Measurements from ENCODE around the gene TMEM272.

Gene TMEM272

DNA sequence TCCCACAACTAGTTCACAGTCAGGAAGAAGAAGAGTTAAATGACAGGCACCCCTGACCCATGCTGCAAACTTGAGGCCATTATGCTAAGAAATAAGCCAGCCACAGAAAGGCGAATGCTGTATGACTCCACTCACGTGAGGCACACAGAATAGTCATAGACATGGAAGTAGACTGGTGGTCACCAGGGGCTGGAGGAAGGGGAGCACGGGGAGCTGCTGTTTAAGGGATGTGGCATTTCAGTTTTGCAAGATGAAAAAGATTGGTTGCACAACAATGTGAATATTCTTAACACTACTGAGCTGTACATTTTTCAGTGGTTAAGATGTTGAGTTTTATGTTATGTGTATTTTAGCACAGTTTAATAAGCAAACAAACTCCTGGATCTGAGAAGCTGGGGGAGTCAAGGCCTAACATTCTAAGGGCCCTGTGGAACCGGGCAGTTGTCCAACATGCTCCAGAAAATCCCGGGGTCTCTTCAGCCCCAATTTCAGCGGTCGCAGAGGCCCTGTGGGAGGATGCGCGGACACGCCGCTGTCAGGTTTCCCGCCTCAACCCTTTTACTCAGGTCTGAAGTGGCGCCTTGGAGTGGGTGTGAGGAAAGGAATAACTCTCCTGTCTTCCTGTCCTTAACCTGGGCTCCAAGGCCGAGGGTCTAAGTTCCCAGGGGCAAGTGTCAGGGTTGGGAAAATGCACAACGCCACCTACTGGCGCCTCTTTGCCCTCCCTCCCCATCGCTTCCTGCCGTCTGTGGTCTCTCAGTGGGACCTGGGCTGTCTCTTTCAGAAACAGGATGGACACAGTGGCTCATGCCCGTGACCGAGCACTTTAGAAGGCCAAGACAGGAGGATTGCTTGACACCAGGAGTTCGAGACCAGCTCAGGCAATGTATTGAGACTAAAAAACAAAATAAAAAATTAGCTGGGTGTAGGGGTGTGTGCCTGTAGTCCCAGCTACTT is 4.4 kb upstream of the TMEM272 start:
- DNase-seq (ENCODE audit: low read depth in 2 of 2) = peak in 1 of 2 donors; percentile 37

DNA sequence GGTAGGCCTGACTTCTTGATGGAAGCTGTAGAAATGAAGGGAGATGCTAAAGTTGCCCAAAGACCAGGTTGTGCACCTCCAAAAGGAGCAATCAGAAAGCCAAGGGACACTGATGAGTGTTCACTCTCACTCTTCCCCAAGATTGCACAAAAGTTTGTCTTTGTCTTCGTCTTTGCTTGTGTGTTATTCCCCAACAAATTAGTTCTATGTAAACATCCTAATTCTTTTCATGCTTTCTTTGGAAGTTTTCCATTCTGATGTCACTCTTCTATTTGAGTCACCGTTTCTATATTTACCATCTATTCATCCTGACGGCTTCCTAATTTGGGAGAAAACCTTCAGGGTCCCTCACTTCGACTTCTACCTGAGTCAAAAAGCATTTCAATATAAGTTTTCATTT is 3.7 kb upstream of the TMEM272 start:
- no peak for DNase-seq (ENCODE audit: low read depth in 2 of 2)

DNA sequence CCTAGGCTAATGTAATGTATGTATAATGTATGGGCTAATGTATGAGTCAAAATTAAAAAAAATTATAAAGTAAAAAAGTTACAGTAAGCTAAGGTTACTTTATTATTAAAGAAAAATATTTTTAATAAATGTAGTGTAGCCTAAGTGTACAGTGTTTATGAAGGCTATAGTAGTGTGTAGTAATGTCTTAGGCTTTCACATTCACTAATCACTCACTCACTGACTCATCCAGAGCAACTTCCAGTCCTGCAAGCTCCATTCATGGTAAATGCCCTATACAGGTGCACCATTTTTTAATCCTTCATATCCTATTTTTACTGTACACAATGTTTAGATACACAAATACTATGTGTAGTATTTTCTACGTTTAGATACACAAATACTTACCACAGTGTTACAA is 1.8 kb upstream of the TMEM272 start:
- no peak for DNase-seq (ENCODE audit: low read depth in 2 of 2)

DNA sequence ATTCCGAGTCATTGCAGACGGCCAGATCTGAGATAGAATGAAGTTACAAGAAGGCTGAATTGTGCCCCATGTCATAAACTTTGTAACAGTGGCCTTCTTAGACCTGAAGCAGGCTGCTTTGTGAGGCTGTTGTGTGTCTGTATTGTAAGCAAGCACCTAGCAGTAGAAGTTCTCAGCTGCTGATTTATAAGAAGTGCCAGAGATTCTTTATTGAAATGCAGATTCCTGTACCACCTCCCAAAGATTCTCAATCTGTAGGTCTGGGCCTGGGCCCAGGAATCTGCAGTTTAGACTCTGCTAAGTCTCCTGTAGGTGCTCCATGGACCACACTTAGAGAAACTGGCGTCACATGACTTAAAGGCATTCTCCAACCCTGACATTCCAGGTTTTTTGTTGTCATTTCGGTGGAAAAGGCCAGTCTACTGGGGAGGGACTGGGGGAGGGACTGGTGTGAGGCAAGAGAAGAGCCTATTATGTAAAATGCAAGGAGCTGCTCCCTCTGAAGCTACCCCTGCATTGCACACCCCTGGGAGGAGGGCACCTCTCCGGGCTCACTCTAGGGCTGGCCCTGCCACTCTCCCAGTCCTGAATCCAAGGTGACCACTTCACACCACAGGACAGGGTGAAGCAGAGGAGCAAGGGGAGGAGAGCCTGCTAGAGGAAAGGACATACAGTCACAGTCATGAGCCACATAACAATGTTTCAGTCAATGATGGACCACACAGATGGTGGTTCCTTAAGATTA is 769 bp upstream of the TMEM272 start:
- DNase-seq (ENCODE audit: low read depth in 2 of 2) = no peak

DNA sequence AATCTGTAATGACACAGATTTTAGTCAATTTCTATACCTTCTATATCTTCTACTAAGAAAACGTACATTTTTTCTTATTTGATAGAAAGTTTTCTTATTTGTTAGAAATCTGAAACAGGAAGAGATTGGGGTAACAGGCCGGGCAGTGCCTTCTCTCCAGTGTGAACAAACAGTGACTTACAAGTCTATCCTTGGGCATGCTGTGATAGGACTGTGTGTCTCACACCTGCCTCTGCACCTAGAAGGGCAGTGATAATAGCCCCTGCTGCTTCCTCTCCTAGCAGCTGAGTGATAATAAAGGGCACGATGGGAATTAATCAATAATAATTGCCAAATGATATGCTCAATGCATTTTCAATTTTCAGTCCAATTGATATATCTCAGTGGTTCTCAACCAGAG is 1.4 kb downstream of the TMEM272 start:
- no peak for DNase-seq (ENCODE audit: low read depth in 2 of 2)

DNA sequence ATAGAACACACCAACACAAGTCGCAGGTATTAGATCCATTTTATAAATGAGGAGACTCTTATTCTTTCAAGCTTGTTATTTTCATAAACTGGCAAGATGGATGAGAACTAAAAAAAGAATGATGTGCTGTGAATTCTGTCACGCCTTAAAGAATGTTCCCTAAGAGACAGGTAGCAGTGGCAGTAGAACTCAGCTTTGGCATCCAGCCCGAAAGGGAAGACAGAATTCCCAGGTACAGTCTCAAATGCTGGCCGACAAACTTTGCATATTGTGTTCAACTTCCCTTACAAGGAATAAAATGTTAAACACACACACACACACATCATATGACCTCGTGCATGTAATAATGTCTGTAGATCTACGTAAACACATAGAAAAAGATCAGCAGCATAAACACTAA is 3.2 kb downstream of the TMEM272 start:
- DNase-seq (ENCODE audit: low read depth in 2 of 2) = no peak

DNA sequence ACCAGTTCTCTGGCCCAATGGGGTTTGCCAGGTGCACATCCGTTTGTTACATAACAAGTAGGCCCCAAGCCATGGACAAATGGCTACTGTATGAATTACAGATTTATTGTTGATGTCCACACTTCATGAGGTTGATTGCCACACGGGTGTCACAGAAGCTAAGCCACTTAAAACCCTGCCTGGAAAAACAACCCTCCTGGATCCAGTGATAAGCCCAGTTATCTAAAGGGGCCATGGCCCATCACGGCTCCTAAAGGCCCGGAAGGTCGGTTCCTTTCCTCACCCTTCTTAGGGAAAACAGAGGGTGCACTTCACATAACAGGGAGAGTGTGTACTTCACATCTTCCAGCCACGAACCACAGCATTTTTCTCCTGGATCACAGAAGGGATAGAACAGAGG is 4.1 kb downstream of the TMEM272 start:
- no peak for DNase-seq (ENCODE audit: low read depth in 2 of 2)

DNA sequence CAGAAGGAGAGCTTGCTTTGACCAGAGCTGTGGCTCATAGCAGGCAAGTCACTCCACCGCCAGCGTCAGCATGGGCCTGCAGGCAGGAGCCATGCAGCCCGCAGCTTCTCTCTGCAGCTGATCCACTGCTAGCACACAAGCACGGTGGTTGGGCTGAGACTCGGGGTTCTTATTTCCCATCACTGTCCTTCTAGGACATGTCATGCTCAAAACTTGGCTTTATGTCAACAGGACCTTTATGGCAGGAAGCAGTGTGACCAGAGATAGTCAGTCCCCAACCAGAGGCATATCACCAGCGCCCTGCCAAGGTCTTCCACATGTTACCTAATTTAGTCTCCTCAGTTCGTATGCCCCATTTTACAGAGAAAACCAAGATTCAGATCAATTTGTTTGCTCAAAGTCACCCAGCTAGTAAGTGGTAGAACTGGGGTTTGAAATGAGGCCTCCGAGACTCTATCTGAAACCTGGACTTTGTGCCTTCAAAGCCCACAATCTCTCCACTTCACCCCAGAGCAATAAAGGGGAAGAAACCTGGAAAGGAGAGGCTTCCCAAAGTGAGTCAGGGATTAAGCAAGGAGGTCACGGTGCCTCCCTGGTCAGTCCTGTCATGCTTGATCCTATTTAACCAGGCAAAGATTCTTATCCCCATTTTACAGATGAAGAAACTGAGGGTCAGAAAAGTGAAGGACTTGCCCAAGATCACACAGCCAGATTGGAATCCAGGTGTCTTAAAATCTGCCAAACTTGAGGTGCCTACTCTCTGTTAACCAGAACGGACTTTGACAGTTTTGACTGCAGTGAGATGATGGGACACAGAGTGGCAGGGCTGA is 5.1 kb downstream of the TMEM272 start:
- DNase-seq (ENCODE audit: low read depth in 2 of 2) = no peak

DNA sequence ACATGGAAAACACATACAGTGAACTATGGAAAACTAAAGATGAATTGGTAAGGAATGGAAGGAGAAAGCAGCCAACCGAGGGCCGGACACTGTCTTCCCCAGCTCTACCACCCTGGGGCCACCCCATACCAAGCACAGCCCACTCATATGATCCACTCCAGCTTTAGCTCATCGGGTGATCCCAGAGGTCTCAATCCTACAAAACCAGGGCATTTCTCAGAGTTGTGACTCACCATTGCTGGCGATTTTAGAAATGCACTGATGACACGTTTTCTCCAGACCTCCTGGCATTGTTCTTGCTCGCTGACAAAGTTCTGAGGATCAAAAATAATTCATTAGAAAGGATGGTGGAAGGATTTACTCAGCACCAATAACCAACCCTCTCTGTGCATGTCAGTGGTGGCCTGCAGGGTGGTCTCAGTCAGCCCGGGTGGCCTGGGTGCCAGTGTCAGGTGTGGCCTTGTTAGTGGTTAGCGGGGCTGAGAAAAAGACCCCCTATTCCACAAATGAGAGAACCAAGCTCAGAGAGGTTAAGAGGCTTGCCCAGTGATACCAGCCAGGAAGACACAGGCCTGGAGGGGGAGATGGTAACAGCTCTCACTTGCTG is 6.6 kb downstream of the TMEM272 start:
- DNase-seq (ENCODE audit: low read depth in 2 of 2) = no peak

DNA sequence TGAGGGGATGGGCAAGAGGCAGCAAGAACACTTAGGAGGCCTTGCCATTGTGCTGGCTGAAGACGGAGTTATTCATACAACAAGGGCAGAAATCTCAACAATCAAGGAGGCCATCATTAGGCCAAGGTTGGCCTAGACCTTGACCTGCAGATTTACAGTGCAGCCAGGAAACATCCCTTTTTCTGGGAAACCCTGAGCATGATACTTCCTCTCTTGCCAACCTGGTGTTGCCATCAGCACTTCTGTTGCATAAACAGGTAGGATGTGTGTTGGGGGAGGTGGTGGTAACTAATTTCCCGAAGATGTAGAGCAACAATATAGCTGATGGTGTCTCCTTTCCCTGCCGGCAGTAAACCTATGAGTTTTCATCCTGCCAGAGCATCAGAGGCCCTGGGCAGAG is 8.0 kb downstream of the TMEM272 start:
- no peak for DNase-seq (ENCODE audit: low read depth in 2 of 2)

DNA sequence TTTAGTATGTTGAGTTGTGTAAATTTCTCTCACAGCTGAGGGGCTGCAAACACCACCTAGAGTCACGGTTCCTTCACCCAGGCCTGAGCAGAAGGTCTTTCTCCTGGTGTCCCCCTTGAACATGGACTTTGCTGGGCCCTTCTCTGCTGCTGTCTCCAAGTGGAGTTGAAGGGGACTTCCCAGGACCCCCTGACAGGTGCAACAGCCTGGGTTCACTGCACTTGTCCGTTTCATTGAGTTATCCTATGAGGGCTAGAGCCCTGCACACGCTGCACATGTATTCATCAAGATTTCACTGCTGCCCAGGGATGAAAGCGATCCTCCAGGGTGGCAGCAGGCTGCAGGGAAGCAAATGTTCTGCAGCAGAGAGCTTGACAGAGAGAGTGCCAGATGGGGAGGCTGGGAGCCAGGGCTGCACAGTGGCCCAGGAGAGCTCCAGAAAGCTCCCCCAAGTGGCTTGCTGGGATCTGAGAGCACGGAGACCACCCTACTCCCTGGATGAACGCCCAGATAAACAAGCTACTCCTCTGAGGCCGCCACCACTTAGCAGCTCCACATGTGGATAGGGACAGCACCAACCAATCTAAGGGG is 10.3 kb downstream of the TMEM272 start:
- no peak for DNase-seq (ENCODE audit: low read depth in 2 of 2)

DNA sequence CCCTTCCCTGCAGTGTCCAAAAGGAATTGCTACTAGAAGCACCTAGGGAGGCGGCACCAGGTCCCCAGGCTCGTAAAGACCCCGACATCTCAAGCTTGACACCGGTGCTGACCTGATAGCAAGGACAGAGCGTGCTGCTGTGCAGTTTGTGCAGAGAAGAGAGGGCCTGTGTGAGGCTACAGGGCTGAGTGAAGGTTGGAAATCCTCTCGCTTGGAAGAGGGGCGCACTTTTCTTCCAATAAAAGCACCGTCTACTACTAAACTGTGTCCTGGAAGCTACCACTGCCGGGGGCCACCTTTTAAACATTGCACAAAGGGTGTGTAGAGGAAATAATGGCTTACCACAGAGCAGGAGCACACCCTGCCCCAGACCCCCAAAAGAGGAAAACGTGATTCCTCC is 11.0 kb downstream of the TMEM272 start:
- DNase-seq (ENCODE audit: low read depth in 2 of 2) = no peak

DNA sequence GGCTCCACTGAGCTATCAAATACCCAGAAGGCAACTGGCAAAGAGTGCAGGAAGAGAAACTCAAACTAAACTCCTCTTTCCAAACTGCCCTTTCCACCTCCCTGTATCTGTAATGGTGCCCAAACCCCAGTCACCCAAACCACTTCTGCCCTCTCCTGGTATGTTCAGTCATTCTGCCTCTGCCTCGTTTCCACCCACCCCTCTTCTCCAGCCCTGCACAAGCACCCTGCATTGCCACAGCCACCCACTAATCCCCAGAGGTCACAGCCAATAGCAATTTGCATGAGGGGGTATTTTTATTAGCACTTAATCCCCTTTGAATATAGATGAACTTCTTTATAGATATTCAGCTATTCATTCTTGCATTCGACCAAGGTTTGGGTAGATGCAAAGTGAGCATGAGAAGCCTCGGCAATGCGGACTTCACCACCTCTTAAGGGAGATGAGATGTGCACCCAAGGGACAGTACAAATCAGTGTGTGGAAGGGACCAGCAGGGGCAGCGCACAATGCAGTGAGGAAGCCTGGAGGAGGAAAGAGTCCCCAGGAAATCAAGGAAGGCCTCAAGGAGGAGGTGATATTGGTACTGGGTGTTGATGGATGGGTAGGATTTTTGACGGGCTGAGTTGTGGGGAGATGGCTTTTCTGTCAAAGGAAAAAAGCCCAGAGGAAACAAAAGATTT is 12.4 kb downstream of the TMEM272 start:
- DNase-seq (ENCODE audit: low read depth in 2 of 2) = no peak

DNA sequence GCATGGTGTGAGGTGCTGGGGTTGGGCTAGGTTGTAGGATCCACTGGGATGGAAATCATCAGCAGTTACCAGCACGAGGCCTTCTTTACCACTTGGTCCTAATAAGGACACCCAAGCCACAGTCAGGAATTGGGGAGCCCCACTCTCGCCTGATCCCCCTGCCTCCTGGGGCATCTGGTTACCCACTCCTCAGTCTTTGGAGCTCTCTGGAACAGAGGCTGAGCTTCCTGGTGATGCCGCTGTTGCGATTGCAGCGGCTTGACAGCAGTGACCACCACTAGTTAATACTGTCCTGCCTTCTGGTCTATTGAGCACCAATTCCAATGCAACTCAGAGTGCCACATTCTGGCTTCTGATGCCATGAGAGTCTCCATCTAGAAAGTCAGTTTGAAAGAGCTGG is 13.5 kb downstream of the TMEM272 start:
- DNase-seq (ENCODE audit: low read depth in 2 of 2) = no peak

DNA sequence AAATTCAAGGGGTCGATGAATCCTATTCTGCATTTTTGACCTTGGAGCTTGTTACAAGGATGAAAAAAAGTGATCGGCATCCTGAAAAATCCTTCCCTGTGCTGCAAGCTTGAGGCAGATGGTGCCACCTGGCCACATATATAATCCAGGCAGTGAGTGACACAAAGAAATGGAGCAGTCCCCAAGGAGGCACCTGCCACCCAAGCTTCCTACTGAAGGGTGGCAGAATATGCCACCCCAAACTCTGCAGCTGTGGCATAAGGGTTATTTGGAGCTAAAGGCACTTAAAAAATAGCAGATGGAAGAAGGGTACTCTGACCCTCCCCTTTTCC is 15.4 kb downstream of the TMEM272 start:
- no peak for DNase-seq (ENCODE audit: low read depth in 2 of 2)

DNA sequence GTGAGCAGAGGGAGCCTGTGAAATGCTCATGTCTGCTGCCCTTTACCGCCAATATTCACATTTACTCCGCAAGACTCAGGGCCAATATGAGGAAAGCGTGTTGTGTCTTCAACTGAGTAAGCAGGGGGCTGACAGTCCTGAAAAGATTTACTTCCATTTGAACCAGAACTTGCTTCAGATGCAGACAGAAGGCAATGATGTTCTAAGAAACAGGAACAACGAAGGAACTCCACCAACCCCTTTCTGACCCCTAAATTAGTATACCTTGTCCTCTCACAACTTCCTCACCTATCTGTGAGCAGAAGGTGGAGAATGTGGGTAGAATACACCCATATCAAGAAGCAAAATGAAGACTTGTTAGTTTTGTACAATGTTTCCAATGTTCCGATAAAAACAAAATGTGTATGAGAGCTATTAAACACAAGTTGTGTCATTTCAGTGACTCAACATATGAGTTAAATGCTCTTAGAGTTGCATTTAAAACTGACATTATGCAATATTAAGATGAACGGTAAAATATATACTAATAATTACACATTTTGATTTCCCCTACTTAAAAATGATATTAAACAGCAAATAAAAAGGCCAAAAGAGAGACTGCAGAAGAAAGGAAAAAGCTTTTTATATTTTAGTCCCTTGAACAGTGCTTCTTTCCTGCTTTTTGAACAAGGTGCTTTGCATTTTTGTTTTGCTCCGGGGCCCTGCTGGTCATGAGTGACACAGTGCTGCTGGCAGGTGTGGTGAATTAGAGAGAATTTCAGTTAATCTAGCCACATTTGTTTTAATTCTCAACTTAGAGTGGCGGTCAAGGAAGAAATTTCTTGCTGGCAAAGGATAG is 16.0 kb downstream of the TMEM272 start:
- DNase-seq (ENCODE audit: low read depth in 2 of 2) = no peak

DNA sequence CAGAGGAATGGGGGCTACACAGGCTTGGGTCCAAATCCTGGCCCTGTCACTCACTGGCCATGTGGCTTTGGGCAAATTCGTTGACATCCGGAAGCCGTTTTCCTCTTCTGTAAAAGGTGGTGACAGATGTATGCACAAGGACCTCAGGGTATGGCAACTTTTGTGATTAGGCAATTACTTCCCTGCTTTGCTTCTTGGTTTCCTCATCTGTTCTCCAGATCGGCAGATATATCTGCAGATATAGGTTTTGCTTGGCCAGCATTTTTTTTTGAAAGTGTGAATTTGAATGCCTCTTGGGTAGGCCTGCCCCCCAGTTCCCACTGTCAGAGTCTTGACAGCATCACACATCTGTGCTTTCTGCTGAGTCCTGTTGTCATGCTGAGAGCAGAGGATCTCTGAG is 17.7 kb downstream of the TMEM272 start:
- no peak for DNase-seq (ENCODE audit: low read depth in 2 of 2)

DNA sequence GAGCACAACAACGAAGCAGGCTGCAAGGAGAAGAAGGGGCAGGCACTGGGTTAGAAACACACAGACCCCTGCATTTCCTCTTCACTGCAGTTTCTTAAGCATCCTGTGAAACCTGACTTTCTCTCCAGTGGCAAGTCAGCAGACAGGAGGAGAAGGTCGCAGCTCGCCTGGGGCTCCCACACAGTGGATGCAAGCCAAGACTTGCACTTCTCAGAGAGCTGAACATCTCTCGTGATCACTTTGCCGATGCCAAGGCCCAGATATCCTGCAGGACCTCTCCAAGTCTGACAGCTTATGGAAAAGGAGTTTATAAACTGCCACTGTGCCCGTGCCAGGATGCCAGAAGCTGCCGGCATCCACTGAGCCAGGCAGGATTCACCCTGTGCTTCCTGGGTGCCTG is 18.4 kb downstream of the TMEM272 start:
- no peak for DNase-seq (ENCODE audit: low read depth in 2 of 2)

DNA sequence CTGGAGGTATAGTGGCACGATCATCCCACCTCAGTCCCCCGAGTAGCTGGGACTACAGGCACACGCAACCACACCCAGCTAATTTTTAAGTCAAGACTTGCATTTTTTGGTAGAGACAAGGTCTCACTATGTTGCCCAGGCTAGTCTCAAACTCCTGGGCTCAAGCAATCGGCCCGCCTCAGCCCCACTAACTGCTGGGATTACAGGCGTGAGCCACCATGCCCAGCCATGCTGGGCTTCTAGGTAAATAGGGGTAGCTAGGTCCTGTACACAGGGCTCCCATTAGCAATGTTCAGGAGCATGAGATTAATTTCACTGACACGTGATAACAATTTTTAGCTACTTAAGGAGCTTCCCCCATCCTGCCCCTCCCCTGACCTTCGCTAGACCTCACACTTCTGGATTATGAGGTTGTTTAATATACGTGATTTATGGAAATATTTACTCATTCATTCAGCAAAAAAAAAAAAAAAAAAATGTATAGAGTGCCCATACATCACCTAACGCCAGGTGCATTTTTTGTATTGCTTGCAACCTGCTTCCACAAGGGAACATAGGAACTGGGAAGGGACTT is 19.2 kb downstream of the TMEM272 start:
- DNase-seq (ENCODE audit: low read depth in 2 of 2) = no peak

DNA sequence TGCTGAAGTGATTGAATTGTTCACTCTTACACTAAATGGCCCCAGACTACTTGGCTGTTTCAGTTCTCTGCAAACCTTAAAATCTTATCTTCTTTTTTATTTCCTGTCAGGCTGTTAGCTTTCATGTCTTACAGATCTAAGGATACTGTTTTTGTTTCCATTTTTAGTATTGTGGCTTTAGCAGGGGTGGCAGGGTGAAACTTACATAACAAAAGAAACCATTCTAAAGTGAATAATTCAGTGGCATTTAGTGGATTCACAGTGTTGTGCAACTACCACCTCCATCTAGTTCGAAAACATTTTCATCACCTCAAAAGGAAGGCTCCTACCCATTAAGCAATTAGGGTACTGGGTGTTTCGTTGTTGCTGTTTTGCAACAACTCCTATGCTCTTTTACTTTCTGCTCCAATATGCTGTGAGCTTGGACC is 19.8 kb downstream of the TMEM272 start:
- DNase-seq (ENCODE audit: low read depth in 2 of 2) = no peak
